IMR-90 (cell line): Measurements from ENCODE around the gene ZNF322.
"Not testable (repeated sequence)": the region's sequence is repeated elsewhere in the genome, so short reads cannot be mapped to it uniquely, and the experiment has no call there.

ENCODE experiments used
- BHLHE40 ChIP-seq: fragments of 150-350 bp; IDR thresholded peaks from 2 replicates; pipeline ENCODE4 v1.6.1; 2016; ENCODE audit warnings: mild to moderate bottlenecking, low read depth, low read length
- MAZ ChIP-seq: IDR thresholded peaks from 2 replicates; pipeline ENCODE4 v1.6.1; 2012; ENCODE audit warnings: low read depth, mild to moderate bottlenecking, low read length, improper control_type of control experiment, moderate library complexity, borderline replicate concordance
- POLR2A ChIP-seq: IDR thresholded peaks from 2 replicates; pipeline ENCODE4 v1.6.1; 2012; ENCODE audit warnings: mild to moderate bottlenecking, low read depth, low read length
- RCOR1 ChIP-seq: IDR thresholded peaks from 2 replicates; pipeline ENCODE4 v1.6.1; 2012; ENCODE audit warnings: mild to moderate bottlenecking, low read length, improper control_type of control experiment; ENCODE audit not compliant: insufficient replicate concordance
- RFX5 ChIP-seq: IDR thresholded peaks from 2 replicates; pipeline ENCODE4 v1.8.0; 2012; ENCODE audit warnings: low read depth, mild to moderate bottlenecking, low read length, moderate library complexity
- SMC3 ChIP-seq: fragments of 150-350 bp; IDR thresholded peaks from 2 replicates; pipeline ENCODE4 v1.6.1; 2016; ENCODE audit warnings: low read depth, mild to moderate bottlenecking, antibody characterized with exemption, low read length, moderate library complexity
- TF ChIP-seq, protein P1 (sequence below): conservative IDR thresholded peaks from 2 replicates; pipeline ENCODE4 v1.5.1; 2012; ENCODE audit warnings: mild to moderate bottlenecking, low read depth, low read length, improper control_type of control experiment
- TF ChIP-seq, protein P2 (sequence below): fragments of 150-350 bp; IDR thresholded peaks from 2 replicates; pipeline ENCODE4 v1.6.1; 2017; ENCODE audit warnings: mild to moderate bottlenecking, antibody characterized with exemption, low read length, low read depth

DNA sequence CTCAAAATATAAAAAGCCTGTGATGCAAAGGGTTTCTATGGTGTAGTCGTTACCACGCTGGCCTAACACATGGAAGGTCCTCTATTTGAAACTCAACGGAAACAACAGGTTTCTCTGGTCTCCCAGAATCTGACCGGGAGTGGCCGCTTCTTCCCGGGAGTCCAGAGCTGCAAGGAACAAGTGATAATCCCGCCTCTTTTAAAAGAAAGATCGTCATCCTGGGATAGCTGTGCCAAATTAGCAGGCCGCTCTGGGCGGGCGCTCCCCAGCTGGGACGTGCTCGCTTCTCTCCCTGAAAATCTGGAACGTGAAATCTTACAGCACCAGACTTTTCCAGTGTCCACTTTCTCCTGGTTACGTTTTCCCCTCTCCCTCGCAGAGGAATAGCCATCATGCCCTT is 38.0 kb upstream of the ZNF322 start:
- TF ChIP-seq, protein P1, sequence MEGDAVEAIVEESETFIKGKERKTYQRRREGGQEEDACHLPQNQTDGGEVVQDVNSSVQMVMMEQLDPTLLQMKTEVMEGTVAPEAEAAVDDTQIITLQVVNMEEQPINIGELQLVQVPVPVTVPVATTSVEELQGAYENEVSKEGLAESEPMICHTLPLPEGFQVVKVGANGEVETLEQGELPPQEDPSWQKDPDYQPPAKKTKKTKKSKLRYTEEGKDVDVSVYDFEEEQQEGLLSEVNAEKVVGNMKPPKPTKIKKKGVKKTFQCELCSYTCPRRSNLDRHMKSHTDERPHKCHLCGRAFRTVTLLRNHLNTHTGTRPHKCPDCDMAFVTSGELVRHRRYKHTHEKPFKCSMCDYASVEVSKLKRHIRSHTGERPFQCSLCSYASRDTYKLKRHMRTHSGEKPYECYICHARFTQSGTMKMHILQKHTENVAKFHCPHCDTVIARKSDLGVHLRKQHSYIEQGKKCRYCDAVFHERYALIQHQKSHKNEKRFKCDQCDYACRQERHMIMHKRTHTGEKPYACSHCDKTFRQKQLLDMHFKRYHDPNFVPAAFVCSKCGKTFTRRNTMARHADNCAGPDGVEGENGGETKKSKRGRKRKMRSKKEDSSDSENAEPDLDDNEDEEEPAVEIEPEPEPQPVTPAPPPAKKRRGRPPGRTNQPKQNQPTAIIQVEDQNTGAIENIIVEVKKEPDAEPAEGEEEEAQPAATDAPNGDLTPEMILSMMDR = not testable (repeated sequence)
- TF ChIP-seq RCOR1, RFX5, POLR2A, SMC3, BHLHE40, MAZ: not testable (repeated sequence)
- TF ChIP-seq, protein P2, sequence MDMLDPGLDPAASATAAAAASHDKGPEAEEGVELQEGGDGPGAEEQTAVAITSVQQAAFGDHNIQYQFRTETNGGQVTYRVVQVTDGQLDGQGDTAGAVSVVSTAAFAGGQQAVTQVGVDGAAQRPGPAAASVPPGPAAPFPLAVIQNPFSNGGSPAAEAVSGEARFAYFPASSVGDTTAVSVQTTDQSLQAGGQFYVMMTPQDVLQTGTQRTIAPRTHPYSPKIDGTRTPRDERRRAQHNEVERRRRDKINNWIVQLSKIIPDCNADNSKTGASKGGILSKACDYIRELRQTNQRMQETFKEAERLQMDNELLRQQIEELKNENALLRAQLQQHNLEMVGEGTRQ = not testable (repeated sequence)
